ENCODE results near the gene PNPO.

PNPO gene

DNA sequence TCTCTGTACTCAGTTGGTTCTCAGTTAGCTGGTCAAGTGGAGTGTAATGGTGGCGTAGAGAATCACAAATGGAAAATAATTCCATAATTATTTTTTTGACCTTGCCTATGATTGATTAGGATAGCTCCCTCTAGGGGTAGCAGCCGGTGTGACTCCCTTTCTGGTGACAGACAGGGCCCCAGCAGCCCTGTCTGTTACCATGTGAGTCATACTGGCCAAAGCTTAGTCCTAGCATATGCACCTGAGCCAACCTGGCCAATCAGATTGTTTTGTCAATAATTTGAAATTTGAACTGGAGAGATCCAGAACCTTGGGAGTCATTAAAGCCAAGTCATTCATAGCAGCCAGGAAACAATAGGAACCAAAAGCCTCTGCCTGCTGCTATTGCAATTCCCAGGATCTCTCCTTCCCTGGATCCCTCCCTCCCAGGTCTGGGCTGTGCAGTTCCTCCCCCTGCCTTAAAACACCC lies 5.6 kb downstream of the PNPO start:
- H3K4me3 ChIP-seq (replicated peaks; ENCODE audit: low read depth, low read length) = no peak overlapping the region
- peaks cover 23% of the 10 kb centered on the region for H3K36me3 ChIP-seq (ENCODE audit: control insufficient read depth, insufficient read depth, low read length)
- H3K27me3 ChIP-seq (replicated peaks; ENCODE audit: control insufficient read depth, insufficient read depth, low read length) = no peaks in the 10 kb centered on the region
- TF ChIP-seq, protein P1, sequence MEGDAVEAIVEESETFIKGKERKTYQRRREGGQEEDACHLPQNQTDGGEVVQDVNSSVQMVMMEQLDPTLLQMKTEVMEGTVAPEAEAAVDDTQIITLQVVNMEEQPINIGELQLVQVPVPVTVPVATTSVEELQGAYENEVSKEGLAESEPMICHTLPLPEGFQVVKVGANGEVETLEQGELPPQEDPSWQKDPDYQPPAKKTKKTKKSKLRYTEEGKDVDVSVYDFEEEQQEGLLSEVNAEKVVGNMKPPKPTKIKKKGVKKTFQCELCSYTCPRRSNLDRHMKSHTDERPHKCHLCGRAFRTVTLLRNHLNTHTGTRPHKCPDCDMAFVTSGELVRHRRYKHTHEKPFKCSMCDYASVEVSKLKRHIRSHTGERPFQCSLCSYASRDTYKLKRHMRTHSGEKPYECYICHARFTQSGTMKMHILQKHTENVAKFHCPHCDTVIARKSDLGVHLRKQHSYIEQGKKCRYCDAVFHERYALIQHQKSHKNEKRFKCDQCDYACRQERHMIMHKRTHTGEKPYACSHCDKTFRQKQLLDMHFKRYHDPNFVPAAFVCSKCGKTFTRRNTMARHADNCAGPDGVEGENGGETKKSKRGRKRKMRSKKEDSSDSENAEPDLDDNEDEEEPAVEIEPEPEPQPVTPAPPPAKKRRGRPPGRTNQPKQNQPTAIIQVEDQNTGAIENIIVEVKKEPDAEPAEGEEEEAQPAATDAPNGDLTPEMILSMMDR (IDR thresholded peaks at IDR 0.05; ENCODE audit: insufficient read depth, low read length, poor library complexity, severe bottlenecking) = peak; percentile 86
- peak; percentile 49 for DNase-seq (ENCODE audit: extremely low read depth, insufficient read length)

DNA sequence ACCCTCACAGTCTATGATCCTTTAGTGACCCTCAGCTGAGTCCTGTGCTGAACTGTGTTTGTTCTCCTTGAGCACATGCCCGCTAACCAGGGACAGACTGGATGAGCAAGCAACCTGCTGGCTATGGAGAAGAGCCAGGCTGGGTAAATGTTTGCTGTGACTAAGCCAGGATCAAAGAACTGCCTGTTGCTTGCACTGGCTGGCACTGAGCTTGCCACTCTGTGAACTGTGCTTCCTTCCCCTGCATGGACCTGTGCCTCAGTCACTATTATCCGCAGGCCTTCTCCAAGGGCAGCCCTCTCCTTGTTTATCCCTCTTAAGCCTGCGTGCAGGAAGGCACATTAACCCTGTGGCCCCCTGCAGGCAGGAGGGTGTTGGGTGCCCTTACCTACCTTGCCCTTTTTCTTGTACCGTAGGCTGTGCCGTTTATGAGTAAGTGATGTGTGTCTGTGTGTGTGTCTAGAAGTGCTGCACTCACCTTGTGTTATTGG lies 7.4 kb downstream of the PNPO start:
- Histone ChIP-seq H3K4me3 (replicated peaks; ENCODE audit: low read depth, low read length) (no peak overlapping the region), H3K27me3 (replicated peaks; ENCODE audit: control insufficient read depth, insufficient read depth, low read length) (no peaks in the 10 kb centered on the region), H3K36me3 (ENCODE audit: control insufficient read depth, insufficient read depth, low read length) (peaks cover 24% of the 10 kb centered on the region)
- TF ChIP-seq, protein P1 (IDR thresholded peaks at IDR 0.05; ENCODE audit: insufficient read depth, low read length, poor library complexity, severe bottlenecking) = no peak
- DNase-seq (ENCODE audit: extremely low read depth, insufficient read length) = no peak

DNA sequence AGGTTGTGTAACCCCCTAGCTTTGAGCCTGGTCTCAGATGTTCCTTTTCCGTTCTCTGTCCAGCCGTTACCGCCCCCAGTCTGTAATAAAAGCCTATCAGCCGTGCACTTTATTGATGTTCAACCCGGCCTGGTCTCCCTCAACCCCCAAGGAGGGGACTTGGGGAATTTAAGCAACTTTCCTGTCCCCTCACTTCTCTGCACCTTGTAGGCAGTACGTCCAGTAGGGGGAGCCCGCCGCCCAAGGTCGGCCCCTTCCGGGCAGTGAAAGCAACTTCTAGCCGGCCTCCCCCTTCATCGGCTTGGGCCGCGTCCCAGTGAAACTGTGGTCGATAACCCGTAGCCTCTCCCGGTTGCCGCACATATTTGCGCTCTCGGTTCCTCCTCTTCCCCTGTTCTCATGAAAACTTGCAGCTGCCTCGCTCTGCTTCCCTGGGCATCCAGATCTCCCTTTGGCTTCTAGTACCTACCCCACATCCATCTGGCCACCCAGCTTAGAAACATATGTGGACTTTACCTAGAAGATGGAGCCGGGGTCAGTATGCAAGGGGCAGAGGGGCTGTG lies 7.9 kb downstream of the PNPO start:
- Histone ChIP-seq H3K4me3 (replicated peaks; ENCODE audit: low read depth, low read length) (0 out of 2 replicates have a peak overlapping the region, but pooled peaks have one; percentile 25), H3K27me3 (replicated peaks; ENCODE audit: control insufficient read depth, insufficient read depth, low read length) (no peaks in the 10 kb centered on the region), H3K36me3 (ENCODE audit: control insufficient read depth, insufficient read depth, low read length) (peaks cover 24% of the 10 kb centered on the region)
- DNase-seq (ENCODE audit: extremely low read depth, insufficient read length) = peak; percentile 80
- TF ChIP-seq, protein P1 (IDR thresholded peaks at IDR 0.05; ENCODE audit: insufficient read depth, low read length, poor library complexity, severe bottlenecking) = peak; percentile 93

DNA sequence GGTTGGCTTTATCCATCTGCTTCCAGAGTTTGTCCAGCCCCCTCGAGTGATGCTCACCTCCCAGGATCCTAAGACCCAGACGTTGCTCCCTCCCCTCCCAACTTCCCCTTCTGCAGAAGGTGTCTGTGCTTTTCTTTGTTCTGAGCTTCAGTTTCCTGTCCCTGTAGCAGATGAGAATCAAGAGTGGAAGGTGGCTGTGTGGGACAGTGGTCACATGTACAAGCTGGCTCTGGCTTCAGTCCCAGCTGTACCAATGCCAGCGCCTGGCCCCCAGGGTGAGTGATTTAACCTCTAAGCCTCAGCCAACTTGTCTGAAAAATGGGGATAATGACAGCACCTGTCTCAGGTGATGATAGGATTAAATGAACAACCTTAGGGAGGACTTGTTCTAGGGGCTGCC lies 8.6 kb downstream of the PNPO start:
- no peak for DNase-seq (ENCODE audit: extremely low read depth, insufficient read length)
- Histone ChIP-seq H3K27me3 (replicated peaks; ENCODE audit: control insufficient read depth, insufficient read depth, low read length) (no peaks in the 10 kb centered on the region), H3K4me3 (replicated peaks; ENCODE audit: low read depth, low read length) (no peak overlapping the region), H3K36me3 (ENCODE audit: control insufficient read depth, insufficient read depth, low read length) (peaks cover 21% of the 10 kb centered on the region)
- TF ChIP-seq, protein P1 (IDR thresholded peaks at IDR 0.05; ENCODE audit: insufficient read depth, low read length, poor library complexity, severe bottlenecking) = no peak

DNA sequence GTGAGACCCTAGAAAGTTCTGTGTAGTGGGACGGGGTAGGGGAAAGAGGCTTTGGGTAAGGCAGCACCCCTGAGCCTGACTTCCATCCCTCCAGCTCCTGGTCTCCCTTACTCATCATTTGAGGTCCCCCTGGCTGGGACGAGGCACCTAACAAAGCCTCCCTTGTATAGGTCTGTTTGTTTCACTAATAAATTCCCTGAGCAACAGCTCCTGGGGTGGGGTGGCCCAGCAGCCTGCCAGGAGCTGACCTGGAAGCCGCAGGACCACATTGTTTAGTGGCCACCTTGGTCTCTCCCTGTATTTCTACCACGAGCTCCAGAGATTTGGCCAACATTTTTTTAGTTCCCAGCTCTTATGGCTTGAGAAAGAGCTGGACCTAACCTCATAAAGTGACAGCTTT lies 9.1 kb downstream of the PNPO start:
- TF ChIP-seq, protein P1 (IDR thresholded peaks at IDR 0.05; ENCODE audit: insufficient read depth, low read length, poor library complexity, severe bottlenecking) = no peak
- H3K27me3 ChIP-seq (replicated peaks; ENCODE audit: control insufficient read depth, insufficient read depth, low read length) = no peaks in the 10 kb centered on the region
- H3K4me3 ChIP-seq (replicated peaks; ENCODE audit: low read depth, low read length) = no peak overlapping the region
- no peak for DNase-seq (ENCODE audit: extremely low read depth, insufficient read length)
- H3K36me3 ChIP-seq (ENCODE audit: control insufficient read depth, insufficient read depth, low read length) = peaks cover 17% of the 10 kb centered on the region

All from GM06990 (cell line).